ENCODE results near the gene SLC28A3. TPM values are rescaled to one million over a fixed set of nuclear protein-coding genes. Genes with fewer than 3 reads are reported as not detected.
"Not testable (repeated sequence)": the region's sequence is repeated elsewhere in the genome, so short reads cannot be mapped to it uniquely, and the experiment has no call there.

SLC28A3 gene
- 0.10 TPM for total RNA-seq
- long read RNA-seq = 0 reads

DNA sequence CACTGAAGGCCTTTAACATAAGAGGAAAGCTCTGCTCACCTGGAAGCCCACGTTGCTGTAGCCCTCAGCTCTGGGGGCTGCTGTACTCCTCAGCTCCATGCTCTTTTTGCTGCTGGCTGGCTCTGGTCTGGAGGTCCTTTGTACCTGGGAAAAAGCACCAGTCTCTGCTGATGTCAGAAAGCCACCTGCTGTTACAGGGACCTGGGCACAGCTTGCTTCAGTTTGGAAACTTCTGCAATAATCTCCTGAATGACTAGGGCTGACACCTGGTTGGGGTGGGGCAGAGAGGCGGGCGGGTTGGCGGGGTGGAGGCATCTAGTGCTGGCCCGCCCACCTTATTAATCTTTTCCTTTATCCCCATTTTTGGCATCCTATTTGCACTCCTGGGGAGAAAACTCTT is at the start of gene SLC28A3:
SLC28A3 (minus strand) TSS at position 224 of the 400 bp plus-strand sequence; CDS start at position 99, 125 bp downstream.
- no peak for DNase-seq (ENCODE audit: low spot score)

DNA sequence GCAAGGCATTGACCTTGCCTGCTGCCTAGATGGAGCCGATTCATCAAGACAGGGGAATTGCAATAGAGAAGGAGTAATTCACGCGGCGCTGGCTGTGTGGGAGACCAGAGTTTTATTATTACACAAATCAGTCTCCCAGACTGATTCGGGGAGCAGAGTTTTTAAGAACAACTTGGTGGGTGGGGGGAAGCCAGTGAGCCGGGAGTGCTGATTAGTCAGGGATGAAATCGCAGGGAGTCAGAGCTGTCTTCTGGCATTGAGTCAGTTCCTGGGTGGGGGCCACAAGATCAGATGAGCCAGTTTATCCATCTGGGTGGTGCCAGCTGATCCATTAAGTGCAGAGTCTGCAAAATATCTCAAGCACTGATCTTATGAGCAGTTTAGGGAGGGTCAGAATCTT is 49.7 kb upstream of the SLC28A3 start:
- not testable (repeated sequence) for DNase-seq (ENCODE audit: low spot score)

- DNase-seq (ENCODE audit: low spot score) = no peak
Measured at GRCh38 chr9:84387821-84388220, 47.3 kb upstream of the SLC28A3 start.

- DNase-seq (ENCODE audit: low spot score) = no peak
Measured at GRCh38 chr9:84386753-84387152, 46.2 kb upstream of the SLC28A3 start.

DNA sequence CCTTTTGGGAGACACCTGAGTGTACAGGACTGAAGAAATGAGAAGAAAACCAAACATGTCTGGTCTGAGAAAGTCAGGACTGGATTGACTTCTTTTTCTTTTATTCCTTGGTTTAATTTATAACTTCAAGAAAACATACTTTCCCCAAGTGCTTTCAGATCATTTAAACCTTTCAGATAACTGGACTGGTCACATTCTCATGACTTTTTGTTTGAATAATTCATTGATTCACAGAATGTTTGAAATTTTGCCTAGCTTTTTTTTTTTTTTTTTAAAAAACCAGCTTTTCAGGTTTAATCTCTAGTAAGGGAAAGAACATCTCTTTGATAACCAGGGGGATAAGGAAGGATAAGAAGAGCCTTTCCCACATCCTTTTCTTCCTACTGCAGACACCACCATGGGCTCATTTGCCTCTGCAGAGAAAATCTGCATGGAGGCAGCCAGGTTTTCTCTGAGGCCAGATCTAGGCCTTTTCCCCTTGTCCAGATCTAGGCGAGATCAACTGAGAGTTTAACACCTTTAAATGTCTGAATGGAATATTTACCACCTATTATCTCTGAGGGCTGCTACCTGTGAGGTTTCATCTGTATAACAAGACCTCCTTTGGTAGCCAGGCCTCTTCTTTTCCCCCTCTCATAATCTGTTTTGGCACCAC is 45.0 kb upstream of the SLC28A3 start:
- no peak for DNase-seq (ENCODE audit: low spot score)

GRCh38 chr9:84384617-84385016 is 44.1 kb upstream of the SLC28A3 start:
- DNase-seq (ENCODE audit: low spot score) = no peak

- no peak for DNase-seq (ENCODE audit: low spot score)
Measured at GRCh38 chr9:84383178-84383577, 42.6 kb upstream of the SLC28A3 start.

- DNase-seq (ENCODE audit: low spot score) = no peak
Measured at GRCh38 chr9:84382720-84383119, 42.2 kb upstream of the SLC28A3 start.

- no peak for DNase-seq (ENCODE audit: low spot score)
Measured at GRCh38 chr9:84381508-84381907, 41.0 kb upstream of the SLC28A3 start.

DNA sequence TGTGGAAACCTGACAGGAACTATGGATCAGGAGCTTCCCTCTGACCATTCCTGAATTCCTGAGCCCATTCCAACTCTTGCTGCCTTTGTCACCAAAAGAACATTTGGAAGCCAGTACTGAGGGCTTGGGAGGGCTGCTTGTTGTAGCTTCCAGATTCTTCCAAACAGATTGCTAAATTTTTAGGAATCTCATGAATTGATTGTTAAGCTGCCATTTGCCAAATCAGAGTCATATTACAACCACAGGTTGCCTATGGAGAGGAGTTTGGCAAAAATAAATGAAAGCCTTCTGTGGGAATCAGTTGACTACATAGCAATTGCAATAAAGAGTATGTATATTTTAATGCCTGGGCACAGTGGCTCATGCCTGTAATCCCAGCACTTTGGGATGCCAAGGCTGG is 39.2 kb upstream of the SLC28A3 start:
- no peak for DNase-seq (ENCODE audit: low spot score)

DNA sequence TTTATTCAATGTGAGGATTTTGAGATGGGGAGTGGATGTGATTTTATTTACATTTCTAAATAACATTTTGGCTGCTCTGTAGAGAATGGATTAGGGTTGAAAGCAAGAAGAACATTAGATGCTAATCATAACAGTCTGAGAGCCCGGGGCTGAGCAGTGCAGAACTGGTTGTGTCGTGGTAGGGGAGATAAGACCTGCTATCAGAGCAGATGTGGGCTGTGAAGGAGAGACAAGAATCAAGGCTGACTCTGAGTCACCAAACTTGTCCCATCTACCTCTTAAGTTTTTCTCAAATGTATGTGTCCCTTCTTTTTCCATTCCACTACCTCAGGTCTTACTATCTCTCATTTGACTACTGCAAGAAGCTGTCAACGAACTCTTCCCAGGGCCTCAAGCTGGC is 35.4 kb upstream of the SLC28A3 start:
- DNase-seq (ENCODE audit: low spot score) = no peak

GRCh38 chr9:84374516-84374915 is 34.0 kb upstream of the SLC28A3 start:
- DNase-seq (ENCODE audit: low spot score) = no peak

DNA sequence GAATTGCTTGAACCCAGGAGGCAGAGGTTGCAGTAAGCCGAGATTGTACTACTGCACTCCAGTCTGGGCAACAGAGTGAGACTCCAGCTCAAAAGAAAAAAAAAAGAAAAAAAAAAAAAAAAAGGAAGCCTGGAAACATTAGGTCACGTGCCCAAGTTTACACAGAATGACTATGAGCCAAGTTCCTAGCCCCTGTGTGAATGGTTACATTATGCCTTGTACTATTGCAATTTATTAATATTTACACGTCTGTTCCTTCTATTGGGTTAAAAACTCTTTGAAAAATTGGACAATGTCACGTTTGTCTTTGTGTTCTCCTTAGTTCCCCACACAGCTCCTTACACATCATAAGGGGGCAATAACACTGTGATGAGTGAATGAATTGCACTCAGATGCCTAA is 33.5 kb upstream of the SLC28A3 start:
- DNase-seq (ENCODE audit: low spot score) = no peak

- DNase-seq (ENCODE audit: low spot score) = no peak
Measured at GRCh38 chr9:84371737-84372136, 31.2 kb upstream of the SLC28A3 start.

DNA sequence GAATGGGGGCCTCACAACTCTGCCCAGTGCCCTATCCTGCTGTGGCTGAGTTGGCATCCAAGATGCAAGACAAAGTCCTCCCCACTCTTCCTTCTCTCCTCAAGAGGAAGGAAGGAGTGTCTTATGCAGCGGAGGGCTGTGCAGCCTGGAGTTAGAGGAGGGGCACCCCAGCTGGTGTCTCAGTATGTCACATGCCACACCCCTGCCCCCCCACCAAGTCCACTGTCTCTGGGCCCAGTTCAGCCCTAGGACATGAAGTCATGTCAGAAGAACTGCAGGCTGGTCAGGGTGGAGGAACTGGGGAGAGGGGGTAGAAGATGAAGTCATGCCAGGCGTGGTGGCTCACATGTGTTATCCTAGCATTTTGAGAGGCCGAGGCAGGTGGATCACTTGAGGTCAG is 28.0 kb upstream of the SLC28A3 start:
- DNase-seq (ENCODE audit: low spot score) = no peak

GRCh38 chr9:84367726-84368125 is 27.2 kb upstream of the SLC28A3 start:
- not testable (repeated sequence) for DNase-seq (ENCODE audit: low spot score)

DNA sequence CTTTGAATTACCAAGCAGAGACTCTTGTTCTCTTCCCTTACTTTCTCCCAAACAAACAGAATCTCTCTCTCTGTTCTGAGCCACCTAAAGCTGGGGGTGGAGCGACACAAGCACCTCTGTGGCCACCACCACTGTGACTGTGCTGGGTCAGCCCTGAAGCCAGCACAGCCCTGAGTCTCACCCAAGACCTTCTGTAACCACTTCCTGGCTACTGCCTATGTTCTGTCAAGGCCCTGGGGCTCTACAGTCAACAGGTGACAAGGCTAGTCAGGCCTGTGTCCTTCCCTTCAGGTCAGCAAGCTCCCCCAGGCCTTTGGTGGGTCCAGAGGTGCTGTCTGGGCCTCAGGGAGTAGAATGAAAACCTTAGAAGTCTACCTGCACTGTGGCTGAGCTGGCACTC is 26.1 kb upstream of the SLC28A3 start:
- no peak for DNase-seq (ENCODE audit: low spot score)

DNA sequence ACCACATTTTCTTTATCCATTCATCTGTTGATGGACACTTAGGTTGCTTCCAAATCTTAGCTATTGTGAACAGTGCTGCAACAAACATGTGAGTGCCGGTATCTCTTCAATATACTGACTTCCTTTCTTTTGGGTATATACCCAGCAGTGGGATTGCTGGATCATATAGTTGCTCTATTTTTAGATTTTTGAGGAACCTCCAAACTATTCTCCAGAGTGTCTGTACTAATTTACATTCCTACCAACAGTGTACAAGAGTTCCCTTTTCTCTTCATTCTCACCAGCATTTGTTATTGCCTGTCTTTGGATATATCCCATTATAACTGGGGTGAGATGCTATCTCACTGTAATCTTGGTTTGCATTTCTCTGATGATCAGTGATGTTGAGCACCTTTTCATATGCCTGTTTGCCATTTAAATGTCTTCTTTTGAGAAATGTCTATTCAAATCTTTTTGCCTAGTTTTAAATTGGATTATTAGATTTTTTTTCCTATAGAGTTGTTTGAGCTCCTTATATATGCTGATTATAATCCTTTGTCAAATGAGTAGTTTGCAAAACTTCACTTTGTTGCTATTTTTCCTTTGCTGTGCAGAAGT is 24.4 kb upstream of the SLC28A3 start:
- not testable (repeated sequence) for DNase-seq (ENCODE audit: low spot score)

DNA sequence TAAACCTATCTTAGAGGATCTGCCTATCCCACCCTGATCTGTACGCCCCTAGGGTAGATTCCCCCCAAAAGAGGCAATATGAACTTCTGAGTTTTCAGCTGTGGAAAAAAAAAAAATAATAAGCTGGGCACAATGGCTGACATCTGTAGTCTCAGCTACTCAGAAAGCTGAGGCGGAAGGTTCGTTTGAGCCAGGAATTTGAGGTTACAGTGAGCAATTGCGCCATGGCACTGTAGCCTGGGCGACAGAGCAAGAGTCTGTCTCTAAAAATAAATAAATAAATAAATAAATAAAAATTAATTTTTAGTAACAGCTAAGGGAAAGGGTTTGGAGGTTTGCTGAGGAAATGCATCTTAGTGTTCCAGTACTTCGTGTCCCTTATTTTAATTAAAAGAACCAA is 21.1 kb upstream of the SLC28A3 start:
- DNase-seq (ENCODE audit: low spot score) = no peak

DNA sequence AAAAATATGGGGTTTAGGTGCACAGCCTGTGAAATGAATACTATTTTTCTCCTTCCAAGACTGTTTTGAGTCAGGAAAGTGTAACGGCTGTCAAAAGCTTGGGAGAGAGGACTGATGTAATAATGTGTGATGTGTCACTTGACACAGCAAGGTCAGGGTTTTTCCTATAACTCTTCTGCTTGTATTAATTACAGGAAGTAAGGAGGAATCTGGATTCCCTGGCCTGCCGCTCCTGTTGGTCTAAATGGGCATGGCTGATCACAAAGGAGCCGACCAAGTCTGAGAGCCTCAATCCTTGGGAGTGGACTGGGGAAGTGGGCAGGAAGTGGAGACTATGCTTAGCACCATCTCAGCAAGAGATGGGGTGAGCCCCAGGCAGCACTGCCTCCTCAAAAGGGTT is 16.7 kb upstream of the SLC28A3 start:
- no peak for DNase-seq (ENCODE audit: low spot score)

DNA sequence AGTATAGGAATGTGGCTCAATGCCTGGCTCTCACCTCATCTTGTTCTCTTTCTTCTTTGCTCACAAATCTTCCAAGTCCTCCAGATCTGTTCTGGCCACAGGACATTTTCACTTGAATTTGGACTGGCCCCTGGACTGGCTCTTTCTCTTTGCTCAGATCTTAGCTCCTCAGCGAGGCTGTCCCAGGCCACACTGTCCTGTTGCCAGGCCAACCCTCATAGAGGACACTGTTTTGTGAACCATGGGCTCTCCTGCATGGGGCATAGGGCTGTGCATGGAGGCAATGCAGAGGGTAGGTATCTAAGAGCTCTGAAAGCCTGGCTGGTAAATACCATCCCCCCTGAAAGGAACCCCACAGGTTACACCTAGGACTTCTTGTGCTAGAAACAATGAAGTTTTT is 13.5 kb upstream of the SLC28A3 start:
- DNase-seq (ENCODE audit: low spot score) = no peak

DNA sequence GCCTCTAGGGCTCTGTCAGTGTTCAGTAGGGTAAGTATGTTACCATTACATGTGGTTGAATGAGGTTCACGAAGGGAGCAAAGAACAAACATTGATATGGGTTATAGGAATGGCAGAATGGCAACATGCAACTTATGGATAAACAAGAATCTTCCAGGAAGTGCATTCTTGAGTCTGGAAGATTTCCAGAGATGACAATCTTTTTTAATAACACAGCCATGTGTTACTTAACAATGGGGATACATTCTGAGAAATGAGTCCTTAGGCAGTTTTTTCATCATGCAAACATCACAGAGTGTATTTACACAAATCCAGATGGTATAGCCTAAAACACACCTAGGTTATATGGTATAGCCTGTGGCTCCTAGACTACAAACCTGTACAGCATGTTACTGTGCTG is 9.1 kb upstream of the SLC28A3 start:
- DNase-seq (ENCODE audit: low spot score) = no peak

DNA sequence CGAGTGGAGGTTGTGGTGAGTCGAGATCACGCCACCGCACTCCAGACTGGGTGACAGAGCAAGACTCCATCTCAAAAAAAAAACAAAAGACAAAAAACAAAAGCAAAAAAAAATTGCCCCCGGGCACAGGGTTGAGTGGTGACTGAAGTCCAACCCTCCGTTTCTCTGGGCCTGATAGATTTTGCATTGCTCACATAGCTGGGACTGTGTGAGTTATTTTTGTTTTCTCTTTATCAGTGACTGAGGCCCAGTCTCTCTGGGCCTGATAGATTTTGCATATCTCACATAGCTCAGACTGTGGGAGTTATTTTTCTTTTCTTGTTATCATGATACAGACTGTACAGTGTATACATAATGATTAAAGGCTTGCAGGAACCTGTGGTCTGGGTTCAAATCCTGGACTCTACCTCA is 2.6 kb upstream of the SLC28A3 start:
- no peak for DNase-seq (ENCODE audit: low spot score)

Data from mesenteric fat pad (tissue), 1 donor.